ENCODE results near the gene TMEM141.
"Not testable (repeated sequence)": the region's sequence is repeated elsewhere in the genome, so short reads cannot be mapped to it uniquely, and the experiment has no call there.

- TF ChIP-seq CTCF (IDR thresholded peaks at IDR 0.05; ENCODE audit: borderline replicate concordance, extremely low read depth, low read length, poor library complexity, severe bottlenecking); EZH2 (IDR thresholded peaks at IDR 0.05; ENCODE audit: borderline replicate concordance, low read depth, low read length, severe bottlenecking): not testable (repeated sequence)
Measured at GRCh38 chr9:136841646-136842379, 50.7 kb downstream of the TMEM141 start.
